Ureter (tissue), 1 donor: Measurements from ENCODE around the gene RNF152. TPM values are rescaled to one million over a fixed set of nuclear protein-coding genes. Genes with fewer than 3 reads are reported as not detected.
A peak's percentile ranks its signal among the peaks of the same experiment; 100 is the strongest.

Experiments used
- DNase-seq: peaks from one replicate; pipeline ENCODE4 v3.0.0-alpha.2; 2020; ENCODE audit warnings: low spot score
- total RNA-seq: library from RNA; stranded (reverse); gene quantifications from one replicate; pipeline ENCODE4 v1.2.4, GENCODE V29; 2023
- donor health status: DM: yes; HTN: yes; CAD: no.

Gene RNF152
- total RNA-seq, 1 donor from 2014 or later: 52.9 TPM

GRCh38 chr18:61894751-61895524 is 2.1 kb upstream of the RNF152 start:
- no peak for DNase-seq

- peak; percentile 90 for DNase-seq
Measured at GRCh38 chr18:61893971-61894750, 1.4 kb upstream of the RNF152 start.

- peak; percentile 57 for DNase-seq
Measured at GRCh38 chr18:61893309-61893970, 633 bp upstream of the RNF152 start.

GRCh38 chr18:61891894-61892293 is 913 bp downstream of the RNF152 start:
- DNase-seq: no peak

GRCh38 chr18:61891271-61891670 is 1.5 kb downstream of the RNF152 start:
- no peak for DNase-seq

- DNase-seq: no peak
Measured at GRCh38 chr18:61890344-61890743, 2.5 kb downstream of the RNF152 start.

- no peak for DNase-seq
Measured at GRCh38 chr18:61889541-61889940, 3.3 kb downstream of the RNF152 start.

DNA sequence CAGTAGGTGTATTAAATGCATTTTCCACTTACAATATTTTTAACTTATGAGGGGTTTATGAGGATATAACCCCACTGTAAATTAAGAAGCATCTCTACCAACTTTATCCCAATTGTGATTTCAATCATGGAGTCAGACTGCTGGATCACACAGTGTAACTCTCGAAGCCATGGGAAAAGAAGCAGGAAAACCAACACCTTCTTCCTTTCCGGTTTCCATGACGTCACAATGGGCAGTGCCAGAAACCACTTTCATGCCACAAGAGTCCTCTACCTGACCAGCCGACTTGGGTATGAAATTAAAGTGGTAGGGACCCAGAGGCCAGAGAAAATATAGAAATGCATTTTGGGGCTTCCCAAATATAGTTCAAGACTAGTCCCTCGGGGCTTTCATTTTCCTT is 4.2 kb downstream of the RNF152 start:
- DNase-seq: no peak

DNA sequence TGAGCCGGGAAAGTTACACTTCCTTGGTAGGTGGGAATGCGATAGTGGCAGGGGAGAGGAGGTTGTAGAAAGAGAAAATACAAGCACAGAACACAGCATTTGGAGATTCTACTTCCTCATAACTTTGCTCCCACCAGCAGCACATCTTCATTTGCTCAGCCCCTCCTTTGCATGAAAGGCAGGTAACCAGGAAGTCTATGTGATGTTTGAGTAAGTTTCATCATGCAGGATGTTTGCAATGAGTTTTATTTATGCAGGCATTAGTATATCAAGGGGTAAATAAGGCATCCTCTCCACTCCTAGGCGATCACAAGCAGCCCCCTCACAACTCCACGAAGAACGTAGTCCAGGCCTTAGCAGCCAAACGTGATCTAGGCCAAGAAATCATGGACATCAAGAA is 5.0 kb downstream of the RNF152 start:
- no peak for DNase-seq

- DNase-seq: no peak
Measured at GRCh38 chr18:61883547-61883946, 9.3 kb downstream of the RNF152 start.

DNA sequence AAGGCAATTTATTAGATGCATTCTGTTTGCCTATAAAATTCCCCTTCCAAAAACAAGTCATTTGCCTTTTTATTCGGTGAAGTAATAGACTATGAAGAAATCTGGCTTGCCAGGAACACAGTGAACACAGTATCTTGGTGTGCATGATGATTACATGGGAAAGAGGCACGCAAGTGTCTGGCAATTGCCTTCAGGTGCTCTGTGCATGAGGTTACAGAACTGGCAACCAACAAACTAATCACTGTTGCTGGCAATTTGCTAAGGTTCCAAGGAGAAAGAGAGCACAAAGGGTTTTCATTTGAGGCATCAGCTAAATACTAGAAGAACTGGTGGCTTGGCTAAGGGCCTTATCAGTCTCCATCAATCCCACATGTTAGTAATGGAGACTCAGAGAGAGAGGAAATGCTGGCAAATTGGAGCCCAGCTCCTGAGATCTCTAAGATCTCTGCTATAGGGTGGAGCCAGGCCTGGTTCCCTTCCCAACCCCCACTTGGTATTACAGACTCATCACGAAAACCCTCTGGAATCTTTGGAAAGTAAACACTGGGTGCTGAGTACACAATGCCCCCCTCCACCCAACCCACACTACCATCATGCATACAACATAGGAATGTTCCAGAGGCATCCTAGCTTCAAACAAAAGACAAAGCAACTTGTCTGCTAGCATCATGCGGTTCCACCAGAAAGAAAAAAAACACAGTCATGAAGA is 10.4 kb downstream of the RNF152 start:
- no peak for DNase-seq

GRCh38 chr18:61876899-61877298 is 15.9 kb downstream of the RNF152 start:
- no peak for DNase-seq

DNA sequence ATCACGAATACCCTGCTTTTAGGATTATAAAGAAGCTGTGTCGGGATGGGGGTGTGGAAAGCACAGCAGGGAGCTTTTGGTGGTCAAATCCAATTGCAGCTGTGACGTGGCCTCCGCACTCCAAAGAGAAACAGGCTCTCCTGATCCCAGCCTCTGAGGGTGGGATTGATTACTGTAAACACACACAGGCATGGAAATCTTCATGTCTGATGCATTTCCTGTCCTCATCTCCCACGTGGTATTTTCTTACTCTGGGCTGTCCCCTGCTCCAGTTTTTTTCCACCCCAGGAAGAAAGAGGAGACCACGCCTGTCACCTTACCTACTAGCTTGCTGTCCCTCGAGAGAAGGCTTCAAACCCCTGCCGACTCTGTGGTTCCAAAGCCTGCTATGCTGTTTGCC is 22.7 kb downstream of the RNF152 start:
- DNase-seq: no peak

DNA sequence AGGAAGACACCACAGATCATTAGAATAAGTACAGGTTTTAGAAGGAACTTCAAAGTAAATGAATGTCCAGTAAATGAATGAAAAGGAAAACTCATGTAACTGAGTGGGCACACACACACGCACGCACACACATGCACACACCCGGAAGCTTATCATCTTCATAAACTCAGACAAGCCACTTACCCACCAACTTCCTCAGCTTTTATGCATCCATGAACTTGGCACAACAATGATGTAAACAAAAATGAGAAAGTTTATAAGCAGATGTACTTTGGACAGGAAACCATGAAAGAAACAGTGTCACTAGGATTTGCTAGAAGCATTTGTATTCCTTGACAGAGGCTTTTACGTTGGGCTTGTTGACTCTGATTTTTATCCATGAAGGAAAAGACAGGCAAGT is 23.2 kb downstream of the RNF152 start:
- DNase-seq: no peak

DNA sequence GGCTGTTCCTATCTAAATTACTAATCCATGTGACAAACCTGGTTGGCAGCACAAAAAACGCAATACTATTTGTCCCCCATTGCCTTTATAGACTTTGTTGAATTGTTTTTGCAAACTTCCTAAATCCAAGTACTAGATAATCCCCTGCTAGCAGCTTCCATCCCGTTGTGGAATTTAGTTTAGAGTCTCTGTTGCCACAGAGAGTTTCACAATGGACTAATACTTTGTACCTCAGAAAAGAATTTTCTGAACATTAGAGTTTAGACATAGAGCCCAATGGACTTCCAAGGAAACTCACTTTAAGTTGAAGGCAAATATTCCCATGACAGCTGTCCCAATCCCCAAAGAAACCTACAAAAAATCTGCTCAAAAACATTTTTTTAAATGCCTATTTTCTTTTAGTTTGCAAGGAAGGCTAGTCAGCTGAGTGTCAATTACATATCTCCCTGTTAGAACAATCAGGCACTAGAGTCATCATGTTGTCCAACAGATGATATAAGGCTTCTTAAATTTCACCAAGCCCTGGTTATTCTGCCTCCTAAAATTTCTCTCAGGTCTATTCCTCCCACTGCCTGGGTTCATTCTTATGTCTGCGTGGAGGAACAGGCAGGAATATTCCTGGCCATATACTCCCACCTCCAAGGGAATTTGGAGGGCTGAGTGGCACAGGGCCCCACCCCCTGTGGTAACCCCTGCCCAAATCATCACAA is 27.2 kb downstream of the RNF152 start:
- DNase-seq: no peak

DNA sequence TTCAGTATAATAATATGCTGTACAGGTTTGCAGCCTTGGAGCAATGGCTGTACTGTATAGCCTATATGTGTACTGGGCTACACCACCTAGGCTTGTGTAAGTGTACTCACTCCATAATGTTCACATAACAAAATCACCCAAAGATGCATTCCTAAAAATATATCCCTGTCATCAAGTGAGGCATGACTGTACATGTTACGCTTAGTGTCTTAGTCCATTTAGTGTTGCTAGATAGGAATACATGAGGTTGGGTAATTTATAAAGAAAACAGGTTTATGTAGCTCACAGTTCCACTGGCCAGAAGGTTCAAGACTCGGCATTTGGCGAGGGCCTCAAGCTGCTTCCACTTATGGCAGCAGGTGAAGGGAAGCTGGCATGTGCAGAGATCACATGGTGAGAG is 31.4 kb downstream of the RNF152 start:
- DNase-seq: no peak

- DNase-seq: no peak
Measured at GRCh38 chr18:61860302-61860701, 32.5 kb downstream of the RNF152 start.

GRCh38 chr18:61859113-61859512 is 33.7 kb downstream of the RNF152 start:
- DNase-seq: no peak

DNA sequence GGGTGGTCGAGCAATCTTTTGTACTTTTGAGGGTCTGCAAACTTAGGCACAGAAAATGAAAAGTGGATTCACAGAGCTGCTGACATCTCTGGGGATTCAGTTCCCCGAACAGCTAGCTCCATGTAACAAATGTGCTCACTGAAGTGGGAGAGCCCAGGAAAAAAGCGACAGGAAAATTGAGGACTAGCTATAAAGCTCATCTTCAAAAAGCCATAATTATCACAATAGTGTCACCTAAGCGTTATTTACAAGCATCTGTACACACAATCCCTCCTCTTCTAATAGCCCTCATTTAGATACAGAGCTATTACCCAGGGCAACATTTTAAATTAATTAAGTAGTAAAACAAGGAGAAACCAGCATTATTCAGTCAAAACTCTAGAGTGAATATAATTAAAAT is 36.1 kb downstream of the RNF152 start:
- no peak for DNase-seq

GRCh38 chr18:61855449-61856378 is 37.1 kb downstream of the RNF152 start:
- DNase-seq: no peak
